GM12878 (cell line): ENCODE results near the gene LYZ. TPM values are rescaled to one million over a fixed set of nuclear protein-coding genes. Genes with fewer than 3 reads are reported as not detected.

Experiments
- ATAC-seq: fragments of 200-7000 bp; cut with Tn5 transposase; 3 replicates; pipeline ENCODE4 v1.9.1; 2020; ENCODE audit warnings: mild to moderate bottlenecking, moderate library complexity
- BruUV-seq: library from RNA; stranded (reverse); fragments of 400-500 nt; replicated peaks from 2 replicates; lab custom pipeline; 2021; lab: Mats Ljungman, UMichigan
- CTCF ChIA-PET: fragments of 300-600 bp; sonication (Branson Sonifier 250); formaldehyde crosslinking; extraction: SDS; loops from one replicate; lab custom pipeline; 2021; ENCODE audit warnings: inconsistent platforms; lab: Yijun Ruan, JAX
- POLR2A ChIA-PET: fragments of 350-600 bp; formaldehyde crosslinking; extraction: SDS; loops from one replicate; lab custom pipeline; 2021; ENCODE audit warnings: inconsistent platforms; lab: Charles Lee
- RAD21 ChIA-PET: fragments of 300-600 bp; sonication (Branson Sonifier 250); formaldehyde crosslinking; loops from one replicate; lab custom pipeline; 2023; ENCODE audit warnings: antibody characterized with exemption; ENCODE audit not compliant: unreplicated experiment; lab: Charles Lee
- SMC1A ChIA-PET: fragments of 300-600 bp; sonication (Branson Sonifier 250); formaldehyde crosslinking; loops from one replicate; lab custom pipeline; 2023; ENCODE audit not compliant: unreplicated experiment, uncharacterized antibody; lab: Charles Lee
- DNase-seq: peaks from one replicate; pipeline ENCODE4 v3.0.0-alpha.2; 2011; ENCODE audit warnings: low read depth, low spot score
- FAIRE-seq: peaks from 3 replicates; lab custom pipeline; 2011; peaks lifted over from hg19 to GRCh38; lab: Jason Lieb, UNC
- H2AFZ ChIP-seq: 2 replicates; pipeline ENCODE4 v1.6.0; 2011; ENCODE audit warnings: low read depth, low read length, control low read depth; ENCODE audit not compliant: control insufficient read depth
- H3K27ac ChIP-seq: 2 replicates; pipeline ENCODE4 v1.5.1; 2011; ENCODE audit warnings: control low read depth; ENCODE audit not compliant: control insufficient read depth, insufficient read depth
- H3K27me3 ChIP-seq, 2 experiments: replicated peaks in 1 of 2; 2 replicates each; pipeline versions ENCODE4 v1.6.0 to v1.6.1; 2011; ENCODE audit warnings: low read length in 1 of 2; ENCODE audit not compliant: control insufficient read depth in 2 of 2, insufficient read depth in 2 of 2
- H3K36me3 ChIP-seq, 2 experiments: 2 replicates each; pipeline ENCODE4 v1.5.1; 2011; ENCODE audit warnings: low read length in 1 of 2; ENCODE audit not compliant: control insufficient read depth in 2 of 2, insufficient read depth in 2 of 2
- H3K4me1 ChIP-seq: 2 replicates; pipeline ENCODE4 v1.6.1; 2011; ENCODE audit warnings: mild to moderate bottlenecking, low read length, moderate library complexity, mixed read lengths; ENCODE audit not compliant: control insufficient read depth, insufficient read depth
- H3K4me2 ChIP-seq: 2 replicates; pipeline ENCODE4 v1.6.0; 2011; ENCODE audit warnings: control low read depth; ENCODE audit not compliant: control insufficient read depth, insufficient read depth
- H3K4me3 ChIP-seq: fragments of 200-600 bp; sonication (generic); 2 replicates; pipeline ENCODE4 v1.5.1; 2016
- H3K79me2 ChIP-seq: 2 replicates; pipeline ENCODE4 v1.6.0; 2011; ENCODE audit warnings: low read length; ENCODE audit not compliant: control insufficient read depth, insufficient read depth
- H3K9ac ChIP-seq: 2 replicates; pipeline ENCODE4 v1.8.0; 2011; ENCODE audit warnings: low read length, control low read depth, mixed read lengths; ENCODE audit not compliant: control insufficient read depth, insufficient read depth
- H3K9me3 ChIP-seq: replicated peaks from 3 replicates; pipeline ENCODE4 v1.5.1; 2011; ENCODE audit warnings: mild to moderate bottlenecking, low read length; ENCODE audit not compliant: control insufficient read depth, insufficient read depth
- H4K20me1 ChIP-seq: 2 replicates; pipeline ENCODE4 v1.6.0; 2011; ENCODE audit not compliant: control insufficient read depth, insufficient read depth
- ETV6 ChIP-seq, 2 experiments: fragments of 450-650 bp in 1 of 2; IDR thresholded peaks in 1 of 2; conservative IDR thresholded peaks in 1 of 2; 2 replicates each; pipeline ENCODE4 v1.6.1; 2014; ENCODE audit warnings: antibody characterized with exemption in 1 of 2, borderline replicate concordance in 1 of 2, low read depth in 1 of 2, mild to moderate bottlenecking in 1 of 2, moderate library complexity in 1 of 2
- IRF4 ChIP-seq: IDR thresholded peaks from 2 replicates; pipeline ENCODE4 v1.6.1; 2011; ENCODE audit warnings: low read depth, low read length
- MLLT1 ChIP-seq: fragments of 450-650 bp; IDR thresholded peaks from 2 replicates; pipeline ENCODE4 v1.6.1; 2016; ENCODE audit warnings: mild to moderate bottlenecking
- NRF1 ChIP-seq: conservative IDR thresholded peaks from 2 replicates; pipeline ENCODE4 v1.6.1; 2011; ENCODE audit warnings: mild to moderate bottlenecking, low read depth, low read length, improper control_type of control experiment
- POLR2A ChIP-seq: IDR thresholded peaks from 2 replicates; pipeline ENCODE4 v1.6.1; 2011; ENCODE audit warnings: low read depth, mild to moderate bottlenecking, low read length
- PRDM15 ChIP-seq: fragments of 450-650 bp; formaldehyde crosslinking; IDR thresholded peaks from 2 replicates; pipeline ENCODE4 v1.4.0; 2020; ENCODE audit warnings: mild to moderate bottlenecking, moderate library complexity
- ZNF592 ChIP-seq: fragments of 450-650 bp; IDR thresholded peaks from 2 replicates; pipeline ENCODE4 v1.6.1; 2017; ENCODE audit warnings: mild to moderate bottlenecking, moderate library complexity
- ZSCAN29 ChIP-seq: fragments of 450-650 bp; IDR thresholded peaks from 2 replicates; pipeline ENCODE4 v1.6.1; 2017; ENCODE audit warnings: mild to moderate bottlenecking, moderate library complexity
- WGBS: methylation state at CpG from one replicate; pipeline ENCODE4 v1.1.6; 2016; ENCODE audit warnings: low lambda C conversion rate; ENCODE audit not compliant: insufficient replicate concordance, insufficient coverage; ENCODE audit errors: missing lambda C conversion rate; 5-methylcytosine and 5-hydroxymethylcytosine counted together
- in situ Hi-C: fragments of 300-500 bp; cut with MboI; formaldehyde crosslinking; loops from 9 replicates; pipeline ENCODE4 v1.14.3; 2018; ENCODE audit warnings: mixed read lengths
- intact Hi-C: fragments of 100-400 bp; cut with micrococcal nuclease; formaldehyde crosslinking; loops from one replicate; pipeline ENCODE4 v1.14.2; 2022; ENCODE audit not compliant: unreplicated experiment
- polyA plus RNA-seq, 11 experiments: library from polyadenylated mRNA; depleted of rRNA in 4 of 11; unstranded in 6 of 11; stranded (reverse) in 5 of 11; fragments of >200 nt; fragmentation: Nextera tagmentation in 4 of 11; fragmentation: Illumina TruSeq in 1 of 11; extraction: Ambion mirVana in 4 of 11; extraction: Trizol in 1 of 11; gene quantifications; 1 replicate in 1 of 11; 2 replicates in 10 of 11; pipeline versions ENCODE4 v1.2.1 to v1.2.3, GENCODE V29; 2011 to 2016; ENCODE audit warnings: inconsistent platforms in 2 of 11, missing spikeins in 2 of 11, low read depth in 1 of 11
- total RNA-seq, 4 experiments: library from RNA; depleted of rRNA in 3 of 4; stranded (reverse); fragments of >200 nt in 3 of 4; fragmentation: Illumina TruSeq in 1 of 4; extraction: Trizol in 1 of 4; gene quantifications; 2 replicates each; pipeline versions ENCODE4 v1.2.1 to v1.2.3, GENCODE V29; 2013 to 2021
- TF ChIP-seq, protein P1 (sequence below), 3 experiments: IDR thresholded peaks in 2 of 3; conservative IDR thresholded peaks in 1 of 3; 2 replicates each; pipeline ENCODE4 v1.5.1; 2011; ENCODE audit warnings: low read depth in 3 of 3, low read length in 3 of 3, mild to moderate bottlenecking in 3 of 3, control low read depth in 2 of 3, moderate library complexity in 2 of 3, inconsistent platforms in 1 of 3, mixed read lengths in 1 of 3; ENCODE audit not compliant: control insufficient read depth in 2 of 3, insufficient read depth in 1 of 3; ENCODE audit errors: extremely low read depth in 1 of 3
- TF ChIP-seq, protein P2 (sequence below): IDR thresholded peaks from 2 replicates; pipeline ENCODE4 v1.6.1; 2012; ENCODE audit warnings: low read depth, low read length, improper control_type of control experiment

Gene LYZ
- total and polyA plus RNA-seq, 10 of the 15 experiments (the other 5 are each of a cell fraction or from before 2014, with no cell fraction given), result 1.9 TPM; not detected in 9

DNA sequence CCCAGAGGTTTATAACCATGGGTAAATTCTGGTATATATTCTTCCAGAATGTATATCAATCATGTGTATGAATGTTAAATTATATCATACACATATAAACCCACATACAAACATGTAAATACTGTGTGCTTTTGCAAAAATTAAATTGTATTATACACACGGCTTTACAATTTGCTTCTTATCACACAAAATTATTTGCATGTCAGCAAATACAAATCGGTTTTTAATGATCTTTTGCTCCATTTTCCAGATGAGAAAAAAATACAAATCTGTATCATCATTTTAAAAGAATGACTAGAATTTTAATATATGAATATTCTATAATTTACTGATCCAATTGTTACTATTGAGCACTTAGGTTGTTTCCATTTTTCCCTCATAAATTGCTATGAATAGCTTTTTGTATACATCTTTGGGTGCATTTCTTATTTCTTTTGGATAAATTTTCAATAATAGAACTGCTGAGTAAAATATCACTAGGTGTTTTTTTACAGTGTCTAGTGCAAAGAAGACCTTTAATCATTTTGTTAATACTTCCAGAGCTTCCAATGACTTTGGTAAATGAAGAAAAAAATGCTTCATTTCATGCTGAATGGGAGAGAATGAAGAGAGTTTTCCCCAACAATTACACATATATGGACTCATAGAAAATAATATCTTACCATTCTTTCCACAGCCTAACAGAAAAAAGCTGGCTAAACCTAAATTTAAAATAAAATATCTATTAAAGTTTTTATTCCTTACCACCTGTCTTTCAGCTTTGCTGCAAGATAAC lies 3.5 kb downstream of the LYZ start:
- RAD21 ChIA-PET, result interaction anchor here (0.6 kb wide), 1 partner anchor 219 kb away, joined by 3 read pairs; no protein-coding TSS in a partner anchor
- Histone ChIP-seq H2AFZ (no peak overlapping the region), H3K4me3 (no peak overlapping the region), H3K9me3 (no peaks in the 10 kb centered on the region), H3K4me1 (no peaks in the 10 kb centered on the region), H3K36me3 (no peaks in the 10 kb centered on the region), H3K79me2 (no peaks in the 10 kb centered on the region), H3K9ac (no peak overlapping the region), H3K27me3 (no peaks in the 10 kb centered on the region), H3K4me2 (no peak overlapping the region), H4K20me1 (no peaks in the 10 kb centered on the region), H3K27ac (no peak overlapping the region)
- SMC1A ChIA-PET, result interaction anchor here (1.6 kb wide), 1 partner anchor 15 kb away, joined by 4 read pairs; no protein-coding TSS in a partner anchor
- WGBS, result 22% methylated on average over 2 of the region's 2 CpGs
- CTCF ChIA-PET, result interaction anchor here (0.6 to 1.4 kb wide), 4 partner anchors 197 to 1557 kb away, joined by 3 to 8 read pairs (median 3); no protein-coding TSS in a partner anchor
- POLR2A ChIA-PET, result no interaction called here
- DNase-seq (no peak), ATAC-seq (no peak), FAIRE-seq (no peak)
- in situ Hi-C loops, result no loop called here
- intact Hi-C loops, result no loop called here
- no TSS peak for BruUV-seq
- TF ChIP-seq ZNF592 (no peak), NRF1 (no peak), MLLT1 (no peak), ZSCAN29 (no peak), IRF4 (no peak), ETV6 (conservative IDR thresholded peaks at IDR 0.05 in 1 of 2, IDR thresholded peaks at IDR 0.05 in 1 of 2; ENCODE audit: borderline replicate concordance in 1 of 2, low read depth in 1 of 2) (no peak), PRDM15 (CRISPR knock-in tag) (no peak), POLR2A (no peak)
- TF ChIP-seq, protein P1, sequence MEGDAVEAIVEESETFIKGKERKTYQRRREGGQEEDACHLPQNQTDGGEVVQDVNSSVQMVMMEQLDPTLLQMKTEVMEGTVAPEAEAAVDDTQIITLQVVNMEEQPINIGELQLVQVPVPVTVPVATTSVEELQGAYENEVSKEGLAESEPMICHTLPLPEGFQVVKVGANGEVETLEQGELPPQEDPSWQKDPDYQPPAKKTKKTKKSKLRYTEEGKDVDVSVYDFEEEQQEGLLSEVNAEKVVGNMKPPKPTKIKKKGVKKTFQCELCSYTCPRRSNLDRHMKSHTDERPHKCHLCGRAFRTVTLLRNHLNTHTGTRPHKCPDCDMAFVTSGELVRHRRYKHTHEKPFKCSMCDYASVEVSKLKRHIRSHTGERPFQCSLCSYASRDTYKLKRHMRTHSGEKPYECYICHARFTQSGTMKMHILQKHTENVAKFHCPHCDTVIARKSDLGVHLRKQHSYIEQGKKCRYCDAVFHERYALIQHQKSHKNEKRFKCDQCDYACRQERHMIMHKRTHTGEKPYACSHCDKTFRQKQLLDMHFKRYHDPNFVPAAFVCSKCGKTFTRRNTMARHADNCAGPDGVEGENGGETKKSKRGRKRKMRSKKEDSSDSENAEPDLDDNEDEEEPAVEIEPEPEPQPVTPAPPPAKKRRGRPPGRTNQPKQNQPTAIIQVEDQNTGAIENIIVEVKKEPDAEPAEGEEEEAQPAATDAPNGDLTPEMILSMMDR (IDR thresholded peaks at IDR 0.05 in 2 of 3, conservative IDR thresholded peaks at IDR 0.05 in 1 of 3; ENCODE audit: control insufficient read depth in 2 of 3, extremely low read depth in 1 of 3, insufficient read depth in 1 of 3, low read depth in 3 of 3, low read length in 3 of 3), result no peak
- TF ChIP-seq, protein P2, sequence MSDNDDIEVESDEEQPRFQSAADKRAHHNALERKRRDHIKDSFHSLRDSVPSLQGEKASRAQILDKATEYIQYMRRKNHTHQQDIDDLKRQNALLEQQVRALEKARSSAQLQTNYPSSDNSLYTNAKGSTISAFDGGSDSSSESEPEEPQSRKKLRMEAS, result no peak
